Neural cell (in vitro differentiated cells): Measurements from ENCODE around the gene MARK3. TPM values are rescaled to one million over a fixed set of nuclear protein-coding genes. Genes with fewer than 3 reads are reported as not detected.

Experiments used
- H2AFZ ChIP-seq: fragments of 200-600, 300-800 bp; sonication (generic), shearing (Covaris generic); 2 replicates; pipeline ENCODE4 v1.6.0; 2014; ENCODE audit warnings: low read depth, mild to moderate bottlenecking, antibody characterized with exemption, low read length, moderate library complexity
- H3F3A ChIP-seq: fragments of 200-600 bp; shearing (Covaris generic); 2 replicates; pipeline ENCODE4 v1.6.1; 2016; ENCODE audit warnings: mild to moderate bottlenecking, moderate library complexity, mixed read lengths, antibody characterized with exemption, low read length; ENCODE audit not compliant: insufficient read depth, poor library complexity, severe bottlenecking
- H3K27ac ChIP-seq: fragments of 200-600, 300-800 bp; sonication (generic), shearing (Covaris generic); 2 replicates; pipeline ENCODE4 v1.5.1; 2014; ENCODE audit warnings: mild to moderate bottlenecking, low read length, moderate library complexity
- H3K27me3 ChIP-seq: fragments of 300-800, 200-600 bp; sonication (generic), shearing (Covaris generic); 2 replicates; pipeline ENCODE4 v1.6.0; 2014; ENCODE audit warnings: mild to moderate bottlenecking, low read depth, low read length, moderate library complexity; ENCODE audit not compliant: insufficient read depth
- H3K36me3 ChIP-seq: fragments of 300-800, 200-600 bp; sonication (generic), shearing (Covaris generic); 2 replicates; pipeline ENCODE4 v1.5.1; 2014; ENCODE audit warnings: mild to moderate bottlenecking, antibody characterized with exemption, low read length, moderate library complexity; ENCODE audit not compliant: insufficient read depth
- H3K4me2 ChIP-seq: fragments of 300-800, 200-600 bp; sonication (generic), shearing (Covaris generic); 2 replicates; pipeline ENCODE4 v1.6.0; 2014; ENCODE audit warnings: mild to moderate bottlenecking, low read length
- H3K4me3 ChIP-seq: fragments of 300-800, 200-600 bp; sonication (generic), shearing (Covaris generic); 2 replicates; pipeline ENCODE4 v1.5.1; 2014; ENCODE audit warnings: mild to moderate bottlenecking, low read length, moderate library complexity
- H3K79me2 ChIP-seq: fragments of 200-600 bp; shearing (Covaris generic); replicated peaks from 2 replicates; pipeline ENCODE4 v1.6.0; 2014; ENCODE audit warnings: mild to moderate bottlenecking, low read length, moderate library complexity; ENCODE audit not compliant: insufficient read depth
- H3K9ac ChIP-seq: fragments of 300-800, 200-600 bp; sonication (generic), shearing (Covaris generic); 2 replicates; pipeline ENCODE4 v1.6.1; 2016; ENCODE audit warnings: mild to moderate bottlenecking, low read length, mixed read lengths
- H3K9me2 ChIP-seq: fragments of 200-600 bp; shearing (Covaris generic); 2 replicates; pipeline ENCODE4 v1.6.1; 2016; ENCODE audit warnings: mild to moderate bottlenecking, low read length, mixed read lengths; ENCODE audit not compliant: insufficient read depth
- H3K9me3 ChIP-seq: fragments of 200-600, 300-800 bp; sonication (generic), shearing (Covaris generic); 2 replicates; pipeline ENCODE4 v1.6.1; 2016; ENCODE audit warnings: mild to moderate bottlenecking, mixed run types, low read length, moderate library complexity, mixed read lengths
- H4K20me1 ChIP-seq: fragments of 200-600 bp; shearing (Covaris generic); 2 replicates; pipeline ENCODE4 v1.6.1; 2016; ENCODE audit warnings: mild to moderate bottlenecking, mixed run types; ENCODE audit not compliant: insufficient read depth
- EP300 ChIP-seq: fragments of 450-650 bp; conservative IDR thresholded peaks from 2 replicates; pipeline ENCODE4 v1.6.1; 2014; ENCODE audit warnings: antibody characterized with exemption, mild to moderate bottlenecking, moderate library complexity; ENCODE audit not compliant: poor library complexity, severe bottlenecking
- EZH2 ChIP-seq: fragments of 200-600, 300-800 bp; shearing (Covaris generic), sonication (generic); IDR thresholded peaks from 2 replicates; pipeline ENCODE4 v1.6.1; 2014; ENCODE audit warnings: antibody characterized with exemption, low read length, borderline replicate concordance, mild to moderate bottlenecking; ENCODE audit not compliant: insufficient read depth, poor library complexity, severe bottlenecking
- MXI1 ChIP-seq: fragments of 450-650 bp; conservative IDR thresholded peaks from 2 replicates; pipeline ENCODE4 v1.6.1; 2014; ENCODE audit warnings: antibody characterized with exemption, mild to moderate bottlenecking; ENCODE audit not compliant: poor library complexity, severe bottlenecking
- POLR2AphosphoS5 ChIP-seq: IDR thresholded peaks from 2 replicates; pipeline ENCODE4 v1.6.1; 2012
- RAD21 ChIP-seq: fragments of 450-650 bp; conservative IDR thresholded peaks from 2 replicates; pipeline ENCODE4 v1.6.1; 2014; ENCODE audit warnings: antibody characterized with exemption, mild to moderate bottlenecking, moderate library complexity
- SMC3 ChIP-seq: fragments of 450-650 bp; conservative IDR thresholded peaks from 2 replicates; pipeline ENCODE4 v1.6.1; 2014; ENCODE audit warnings: antibody characterized with exemption, mild to moderate bottlenecking, moderate library complexity; ENCODE audit not compliant: poor library complexity
- TAF1 ChIP-seq: IDR thresholded peaks from 2 replicates; pipeline ENCODE4 v1.6.1; 2012; ENCODE audit warnings: low read depth
- polyA plus RNA-seq: library from polyadenylated mRNA; depleted of rRNA; stranded (reverse); fragments of >200 nt; gene quantifications from 2 replicates; pipeline ENCODE4 v1.2.3, GENCODE V29; 2014
- TF ChIP-seq, protein P1 (sequence below): fragments of 450-650 bp; IDR thresholded peaks from 2 replicates; pipeline ENCODE4 v1.5.1; 2014; ENCODE audit warnings: antibody characterized with exemption, mild to moderate bottlenecking, moderate library complexity; ENCODE audit not compliant: poor library complexity, severe bottlenecking
- TF ChIP-seq, protein P2 (sequence below): IDR thresholded peaks from 2 replicates; pipeline ENCODE4 v1.6.1; 2012; ENCODE audit warnings: borderline replicate concordance

The MARK3 gene
- polyA plus RNA-seq, 1 donor from 2014 or later, result 158 TPM

DNA sequence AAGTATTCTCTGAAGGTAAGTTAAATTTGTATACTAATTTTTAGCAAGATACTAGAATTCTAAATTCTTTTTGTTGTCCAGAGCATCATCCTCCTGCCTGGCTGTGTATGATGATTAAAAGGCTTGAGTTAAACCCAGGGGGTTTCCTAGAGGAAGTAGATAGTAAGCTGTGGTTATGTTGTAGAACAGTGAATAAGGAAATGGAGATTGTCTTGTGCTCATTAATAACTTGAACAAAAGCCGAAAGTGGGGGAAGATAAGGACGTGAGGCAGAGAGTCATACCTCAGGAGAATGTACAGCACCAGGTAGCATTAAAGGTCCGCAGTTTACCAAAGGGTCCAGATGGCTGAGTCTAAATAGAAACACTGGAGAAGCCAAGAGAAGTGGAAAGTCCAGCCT, 95.4 kb downstream of the MARK3 start:
- no peak overlapping the region for H3K4me3 ChIP-seq
- no peaks in the 10 kb centered on the region for H4K20me1 ChIP-seq
- H3K4me2 ChIP-seq, result no peak overlapping the region
- H3K27ac ChIP-seq, result no peak overlapping the region
- H3K9me2 ChIP-seq, result no peaks in the 10 kb centered on the region
- TF ChIP-seq EP300, result no peak
- no peak for TF ChIP-seq MXI1
- TF ChIP-seq POLR2AphosphoS5, result no peak
- no peak for TF ChIP-seq EZH2
- no peak for TF ChIP-seq RAD21
- TF ChIP-seq, protein P1, sequence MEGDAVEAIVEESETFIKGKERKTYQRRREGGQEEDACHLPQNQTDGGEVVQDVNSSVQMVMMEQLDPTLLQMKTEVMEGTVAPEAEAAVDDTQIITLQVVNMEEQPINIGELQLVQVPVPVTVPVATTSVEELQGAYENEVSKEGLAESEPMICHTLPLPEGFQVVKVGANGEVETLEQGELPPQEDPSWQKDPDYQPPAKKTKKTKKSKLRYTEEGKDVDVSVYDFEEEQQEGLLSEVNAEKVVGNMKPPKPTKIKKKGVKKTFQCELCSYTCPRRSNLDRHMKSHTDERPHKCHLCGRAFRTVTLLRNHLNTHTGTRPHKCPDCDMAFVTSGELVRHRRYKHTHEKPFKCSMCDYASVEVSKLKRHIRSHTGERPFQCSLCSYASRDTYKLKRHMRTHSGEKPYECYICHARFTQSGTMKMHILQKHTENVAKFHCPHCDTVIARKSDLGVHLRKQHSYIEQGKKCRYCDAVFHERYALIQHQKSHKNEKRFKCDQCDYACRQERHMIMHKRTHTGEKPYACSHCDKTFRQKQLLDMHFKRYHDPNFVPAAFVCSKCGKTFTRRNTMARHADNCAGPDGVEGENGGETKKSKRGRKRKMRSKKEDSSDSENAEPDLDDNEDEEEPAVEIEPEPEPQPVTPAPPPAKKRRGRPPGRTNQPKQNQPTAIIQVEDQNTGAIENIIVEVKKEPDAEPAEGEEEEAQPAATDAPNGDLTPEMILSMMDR, result no peak
- H3K9me3 ChIP-seq, result no peaks in the 10 kb centered on the region
- peaks cover 7% of the 10 kb centered on the region for H3K36me3 ChIP-seq
- H3K79me2 ChIP-seq, result no peaks in the 10 kb centered on the region
- H3F3A ChIP-seq, result no peaks in the 10 kb centered on the region
- no peak overlapping the region for H2AFZ ChIP-seq
- no peaks in the 10 kb centered on the region for H3K27me3 ChIP-seq
- H3K9ac ChIP-seq, result no peak overlapping the region

DNA sequence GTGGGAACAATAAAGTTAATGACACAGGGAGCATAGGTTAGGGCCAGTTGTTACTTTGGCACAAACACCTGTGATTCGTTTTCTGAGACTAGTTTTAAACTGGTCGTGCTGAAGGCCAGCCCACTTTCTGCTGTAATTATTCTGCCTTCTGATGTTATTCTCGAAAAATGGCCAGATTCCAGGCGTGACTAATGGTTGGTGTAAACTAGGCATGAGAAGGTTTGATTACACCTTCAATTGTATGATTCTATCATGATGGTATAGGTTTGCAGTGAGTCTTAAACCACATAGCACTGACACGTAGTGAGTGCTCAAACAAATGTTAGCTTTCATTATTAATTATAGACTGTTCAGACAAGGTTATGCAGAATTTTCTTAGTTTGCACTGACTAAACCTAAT, 98.4 kb downstream of the MARK3 start:
- Histone ChIP-seq H3K9ac (no peak overlapping the region), H3K79me2 (no peaks in the 10 kb centered on the region), H4K20me1 (no peaks in the 10 kb centered on the region), H3K4me3 (no peak overlapping the region), H3K9me2 (no peaks in the 10 kb centered on the region), H3F3A (no peaks in the 10 kb centered on the region), H3K4me2 (no peak overlapping the region), H3K36me3 (peaks cover 7% of the 10 kb centered on the region), H3K9me3 (no peaks in the 10 kb centered on the region), H3K27me3 (no peaks in the 10 kb centered on the region), H2AFZ (no peak overlapping the region), H3K27ac (no peak overlapping the region)
- TF ChIP-seq POLR2AphosphoS5, result no peak
- TF ChIP-seq, protein P1, result no peak
- no peak for TF ChIP-seq MXI1
- TF ChIP-seq, protein P2, sequence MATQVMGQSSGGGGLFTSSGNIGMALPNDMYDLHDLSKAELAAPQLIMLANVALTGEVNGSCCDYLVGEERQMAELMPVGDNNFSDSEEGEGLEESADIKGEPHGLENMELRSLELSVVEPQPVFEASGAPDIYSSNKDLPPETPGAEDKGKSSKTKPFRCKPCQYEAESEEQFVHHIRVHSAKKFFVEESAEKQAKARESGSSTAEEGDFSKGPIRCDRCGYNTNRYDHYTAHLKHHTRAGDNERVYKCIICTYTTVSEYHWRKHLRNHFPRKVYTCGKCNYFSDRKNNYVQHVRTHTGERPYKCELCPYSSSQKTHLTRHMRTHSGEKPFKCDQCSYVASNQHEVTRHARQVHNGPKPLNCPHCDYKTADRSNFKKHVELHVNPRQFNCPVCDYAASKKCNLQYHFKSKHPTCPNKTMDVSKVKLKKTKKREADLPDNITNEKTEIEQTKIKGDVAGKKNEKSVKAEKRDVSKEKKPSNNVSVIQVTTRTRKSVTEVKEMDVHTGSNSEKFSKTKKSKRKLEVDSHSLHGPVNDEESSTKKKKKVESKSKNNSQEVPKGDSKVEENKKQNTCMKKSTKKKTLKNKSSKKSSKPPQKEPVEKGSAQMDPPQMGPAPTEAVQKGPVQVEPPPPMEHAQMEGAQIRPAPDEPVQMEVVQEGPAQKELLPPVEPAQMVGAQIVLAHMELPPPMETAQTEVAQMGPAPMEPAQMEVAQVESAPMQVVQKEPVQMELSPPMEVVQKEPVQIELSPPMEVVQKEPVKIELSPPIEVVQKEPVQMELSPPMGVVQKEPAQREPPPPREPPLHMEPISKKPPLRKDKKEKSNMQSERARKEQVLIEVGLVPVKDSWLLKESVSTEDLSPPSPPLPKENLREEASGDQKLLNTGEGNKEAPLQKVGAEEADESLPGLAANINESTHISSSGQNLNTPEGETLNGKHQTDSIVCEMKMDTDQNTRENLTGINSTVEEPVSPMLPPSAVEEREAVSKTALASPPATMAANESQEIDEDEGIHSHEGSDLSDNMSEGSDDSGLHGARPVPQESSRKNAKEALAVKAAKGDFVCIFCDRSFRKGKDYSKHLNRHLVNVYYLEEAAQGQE, result no peak
- TF ChIP-seq EP300, result no peak
- TF ChIP-seq SMC3, result no peak
- TF ChIP-seq TAF1, result no peak
- no peak for TF ChIP-seq EZH2
- TF ChIP-seq RAD21, result no peak
